Gastrocnemius medialis (tissue), 4 donors: ENCODE measurements around the gene GNB1L.

ENCODE experiments used
- CTCF ChIP-seq, 5 experiments: fragments of 450-650 bp in 3 of 5; fragments of 200-600 bp in 2 of 5; sonication (generic) in 2 of 5; IDR thresholded peaks in 4 of 5; conservative IDR thresholded peaks in 1 of 5; 1 replicate in 4 of 5; 2 replicates in 1 of 5; pipeline ENCODE4 v1.5.1; 2016 to 2019; ENCODE audit warnings: antibody characterized with exemption in 5 of 5, mild to moderate bottlenecking in 3 of 5, moderate library complexity in 3 of 5
- POLR2A ChIP-seq, 2 donors: fragments of 450-650 bp; IDR thresholded peaks; one replicate each; pipeline ENCODE4 v1.6.1; 2017; ENCODE audit warnings: antibody characterized with exemption in 2 of 2, mild to moderate bottlenecking in 2 of 2, moderate library complexity in 2 of 2

DNA sequence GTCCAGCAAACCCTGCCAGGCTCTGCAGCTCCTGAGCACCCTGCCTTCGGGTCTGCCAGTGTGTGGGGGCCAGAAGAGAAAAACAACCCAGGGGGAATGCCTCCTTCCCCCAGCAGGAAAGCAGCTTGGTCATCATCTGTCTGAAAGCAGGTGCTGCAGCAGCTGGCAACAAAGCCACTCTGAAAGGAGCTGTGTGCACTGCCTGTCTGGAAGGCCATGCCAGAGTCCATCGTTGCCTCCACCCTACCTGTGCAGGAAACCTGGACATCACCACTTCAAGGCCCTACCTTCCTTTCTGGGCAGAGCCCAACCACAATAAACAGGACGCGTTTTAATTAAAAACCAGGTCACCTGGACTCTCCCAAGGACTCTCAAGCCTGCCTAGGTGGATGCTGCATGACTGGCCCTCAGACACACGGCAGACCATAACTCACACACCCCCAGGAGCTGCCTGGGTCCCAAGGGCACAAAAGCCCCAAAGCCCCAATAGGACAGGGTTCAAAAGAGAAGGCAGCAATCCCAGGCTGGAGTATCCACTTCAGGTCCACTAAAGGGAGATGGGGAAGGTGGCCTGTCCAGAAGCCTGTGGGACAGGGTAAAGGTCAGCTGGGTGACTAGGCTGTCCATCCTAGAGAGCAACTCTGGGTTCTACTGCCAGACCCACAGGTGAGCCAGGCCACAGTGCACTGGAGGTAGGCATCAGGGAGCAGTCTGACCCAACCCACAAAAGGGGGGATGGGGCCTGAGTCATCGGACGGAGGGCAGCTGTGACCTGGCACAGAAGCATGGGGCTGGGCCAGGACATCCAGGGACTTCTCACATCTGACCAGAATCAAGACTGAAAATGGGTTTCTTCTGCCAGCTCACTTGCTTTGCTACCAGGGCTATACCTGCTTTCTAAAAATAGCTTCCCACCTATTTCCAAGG is 6.1 kb downstream of the GNB1L start:
- TF ChIP-seq POLR2A (IDR thresholded peaks at IDR 0.05) (no peak), CTCF (IDR thresholded peaks at IDR 0.05 in 4 of 5, conservative IDR thresholded peaks at IDR 0.05 in 1 of 5) (no peak)
